Prostate gland (tissue), 2 donors: ENCODE measurements around the gene NSG2.

ENCODE experiments used
- CTCF ChIP-seq, 4 experiments: fragments of 200-600 bp in 2 of 4; fragments of 450-650 bp in 2 of 4; sonication (generic) in 2 of 4; IDR thresholded peaks; 1 replicate in 3 of 4; 2 replicates in 1 of 4; pipeline ENCODE4 v1.5.1; 2016 to 2019; ENCODE audit warnings: antibody characterized with exemption in 4 of 4, mild to moderate bottlenecking in 2 of 4, moderate library complexity in 2 of 4
- POLR2A ChIP-seq: fragments of 450-650 bp; IDR thresholded peaks from one replicate; pipeline ENCODE4 v1.6.1; 2016; ENCODE audit warnings: antibody characterized with exemption, mild to moderate bottlenecking
- POLR2AphosphoS5 ChIP-seq: sonication (generic); formaldehyde crosslinking; IDR thresholded peaks from one replicate; pipeline ENCODE4 v1.6.1; 2017; ENCODE audit warnings: antibody characterized with exemption

GRCh38 chr5:174020928-174021304, 24.6 kb upstream of the NSG2 start:
- TF ChIP-seq CTCF (IDR thresholded peaks at IDR 0.05) (no peak), POLR2AphosphoS5 (no peak), POLR2A (no peak)
